Measurements from ENCODE around the gene COX14. TPM values are rescaled to one million over a fixed set of nuclear protein-coding genes. Genes with fewer than 3 reads are reported as not detected.

The COX14 gene
- total RNA-seq, 1 experiment from 2014 or later = 41.0 TPM

DNA sequence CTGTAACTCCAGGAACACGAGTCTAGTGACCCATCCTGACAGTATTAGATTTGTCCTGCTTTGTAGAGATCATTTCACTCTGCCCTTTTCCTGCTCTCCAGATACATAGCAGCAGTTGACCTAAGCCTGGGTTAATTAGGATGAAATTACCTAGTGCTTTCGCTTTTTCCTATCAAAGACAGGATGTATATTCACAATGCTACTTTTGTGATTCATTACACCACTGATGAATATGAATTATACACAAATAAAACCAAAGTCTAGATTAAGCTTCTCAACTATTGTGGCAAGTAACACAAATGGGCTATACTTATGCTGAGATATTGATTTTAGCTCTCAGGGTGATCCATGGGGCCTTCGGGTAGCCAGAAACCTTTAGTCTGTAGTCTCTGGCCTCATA lies 37.3 kb downstream of the COX14 start (continued):
- TF ChIP-seq POLR2A (IDR thresholded peaks at IDR 0.05; ENCODE audit: borderline replicate concordance, extremely low read depth, insufficient read depth, insufficient read length) = no peak
- TF ChIP-seq EGR1 (IDR thresholded peaks at IDR 0.05; ENCODE audit: low read depth) = no peak
- TF ChIP-seq ZFX (IDR thresholded peaks at IDR 0.05) = no peak
- no peak for TF ChIP-seq SRF (IDR thresholded peaks at IDR 0.05; ENCODE audit: low read depth)
- TF ChIP-seq CBX3 (IDR thresholded peaks at IDR 0.05; ENCODE audit: low read depth) = no peak
- TF ChIP-seq, protein P1, sequence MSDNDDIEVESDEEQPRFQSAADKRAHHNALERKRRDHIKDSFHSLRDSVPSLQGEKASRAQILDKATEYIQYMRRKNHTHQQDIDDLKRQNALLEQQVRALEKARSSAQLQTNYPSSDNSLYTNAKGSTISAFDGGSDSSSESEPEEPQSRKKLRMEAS (IDR thresholded peaks at IDR 0.05) = no peak

DNA sequence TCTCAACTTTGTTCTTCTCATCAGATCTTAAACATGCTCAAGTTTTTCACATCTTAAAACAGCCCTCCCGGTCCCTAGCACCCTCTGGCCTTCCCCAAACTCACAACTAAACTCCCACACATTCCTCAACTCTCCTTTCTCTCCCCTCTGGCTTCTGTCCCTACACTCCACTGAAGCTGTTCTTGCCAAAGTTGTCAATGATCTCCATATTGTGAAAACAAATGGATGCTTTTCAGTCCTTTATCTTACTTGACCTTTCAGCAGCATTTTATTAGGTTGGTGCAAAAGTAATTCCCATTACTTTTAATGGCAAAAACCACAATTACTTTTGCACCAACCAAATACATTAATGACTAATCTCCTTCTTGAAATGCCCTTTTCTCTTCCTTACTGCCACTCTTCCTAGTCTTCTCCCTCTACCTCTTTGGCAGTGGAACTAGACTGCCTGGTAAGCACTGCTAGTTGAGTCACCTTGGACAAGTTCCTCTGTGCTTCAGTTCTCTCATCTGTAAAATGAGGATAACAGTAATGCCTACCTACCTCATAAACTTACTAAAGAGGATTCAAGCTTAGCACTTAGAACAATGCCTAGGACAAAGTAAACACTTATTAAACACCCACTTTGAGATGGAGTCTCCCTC lies 39.1 kb downstream of the COX14 start:
- POLR2A ChIA-PET = interaction anchor here (0.6 kb wide), 1 partner anchor 58 kb away, joined by 3 read pairs; no protein-coding TSS in a partner anchor
- H2AFZ ChIP-seq (ENCODE audit: low read depth, low read length, poor library complexity, severe bottlenecking) = no peak overlapping the region
- DNase-seq (ENCODE audit: low read depth, low spot score) (no peak), ATAC-seq (no peak)
- peaks cover 13% of the 10 kb centered on the region; the same call in 1 of the 2 replicates for H3K79me2 ChIP-seq (ENCODE audit: insufficient read depth, low read length)
- no peak overlapping the region for H3K4me3 ChIP-seq (replicated peaks in 1 of 2; ENCODE audit: low read depth in 1 of 2, low read length in 2 of 2)
- RAD21 ChIA-PET (ENCODE audit: low non-redundant PET in 1 of 2, low total read pairs in 2 of 2, uncharacterized antibody in 2 of 2, unreplicated experiment in 2 of 2) = no interaction called here
- H3K27me3 ChIP-seq (ENCODE audit: insufficient read depth, low read length) = no peaks in the 10 kb centered on the region
- no peaks in the 10 kb centered on the region for H3K9me2 ChIP-seq (ENCODE audit: insufficient read depth)
- no peaks in the 10 kb centered on the region for H3K9me3 ChIP-seq (ENCODE audit: control insufficient read depth in 1 of 2, insufficient read depth in 1 of 2, low read depth in 1 of 2, low read length in 2 of 2)
- H4K20me1 ChIP-seq (ENCODE audit: insufficient read depth) = no peaks in the 10 kb centered on the region
- H3K4me2 ChIP-seq (ENCODE audit: low read length) = no peak overlapping the region
- H3K27ac ChIP-seq (ENCODE audit: low read depth, low read length) = no peak overlapping the region
- no peaks in the 10 kb centered on the region for H3K36me3 ChIP-seq (ENCODE audit: control insufficient read depth in 1 of 2, insufficient read depth in 2 of 2, low read length in 2 of 2)
- no peak overlapping the region for H3K9ac ChIP-seq (ENCODE audit: low read length)
- TSS peak; percentile 48 for BruUV-seq (replicated peaks)
- TF ChIP-seq EGR1 (IDR thresholded peaks at IDR 0.05; ENCODE audit: low read depth) = no peak
- no peak for TF ChIP-seq ZNF274 (IDR thresholded peaks at IDR 0.05; ENCODE audit: low read depth, low read length)
- TF ChIP-seq, protein P2, sequence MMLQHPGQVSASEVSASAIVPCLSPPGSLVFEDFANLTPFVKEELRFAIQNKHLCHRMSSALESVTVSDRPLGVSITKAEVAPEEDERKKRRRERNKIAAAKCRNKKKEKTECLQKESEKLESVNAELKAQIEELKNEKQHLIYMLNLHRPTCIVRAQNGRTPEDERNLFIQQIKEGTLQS (IDR thresholded peaks at IDR 0.05) = no peak
- no peak for TF ChIP-seq POLR2AphosphoS5 (IDR thresholded peaks at IDR 0.05; ENCODE audit: low read depth, low read length)
- TF ChIP-seq ZFX (IDR thresholded peaks at IDR 0.05) = no peak
- TF ChIP-seq SIN3A (IDR thresholded peaks at IDR 0.05; ENCODE audit: low read depth) = no peak
- TF ChIP-seq, protein P3, sequence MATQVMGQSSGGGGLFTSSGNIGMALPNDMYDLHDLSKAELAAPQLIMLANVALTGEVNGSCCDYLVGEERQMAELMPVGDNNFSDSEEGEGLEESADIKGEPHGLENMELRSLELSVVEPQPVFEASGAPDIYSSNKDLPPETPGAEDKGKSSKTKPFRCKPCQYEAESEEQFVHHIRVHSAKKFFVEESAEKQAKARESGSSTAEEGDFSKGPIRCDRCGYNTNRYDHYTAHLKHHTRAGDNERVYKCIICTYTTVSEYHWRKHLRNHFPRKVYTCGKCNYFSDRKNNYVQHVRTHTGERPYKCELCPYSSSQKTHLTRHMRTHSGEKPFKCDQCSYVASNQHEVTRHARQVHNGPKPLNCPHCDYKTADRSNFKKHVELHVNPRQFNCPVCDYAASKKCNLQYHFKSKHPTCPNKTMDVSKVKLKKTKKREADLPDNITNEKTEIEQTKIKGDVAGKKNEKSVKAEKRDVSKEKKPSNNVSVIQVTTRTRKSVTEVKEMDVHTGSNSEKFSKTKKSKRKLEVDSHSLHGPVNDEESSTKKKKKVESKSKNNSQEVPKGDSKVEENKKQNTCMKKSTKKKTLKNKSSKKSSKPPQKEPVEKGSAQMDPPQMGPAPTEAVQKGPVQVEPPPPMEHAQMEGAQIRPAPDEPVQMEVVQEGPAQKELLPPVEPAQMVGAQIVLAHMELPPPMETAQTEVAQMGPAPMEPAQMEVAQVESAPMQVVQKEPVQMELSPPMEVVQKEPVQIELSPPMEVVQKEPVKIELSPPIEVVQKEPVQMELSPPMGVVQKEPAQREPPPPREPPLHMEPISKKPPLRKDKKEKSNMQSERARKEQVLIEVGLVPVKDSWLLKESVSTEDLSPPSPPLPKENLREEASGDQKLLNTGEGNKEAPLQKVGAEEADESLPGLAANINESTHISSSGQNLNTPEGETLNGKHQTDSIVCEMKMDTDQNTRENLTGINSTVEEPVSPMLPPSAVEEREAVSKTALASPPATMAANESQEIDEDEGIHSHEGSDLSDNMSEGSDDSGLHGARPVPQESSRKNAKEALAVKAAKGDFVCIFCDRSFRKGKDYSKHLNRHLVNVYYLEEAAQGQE (IDR thresholded peaks at IDR 0.05; ENCODE audit: low read depth) = no peak
- no peak for TF ChIP-seq EZH2phosphoT487 (IDR thresholded peaks at IDR 0.05; ENCODE audit: borderline replicate concordance)
- TF ChIP-seq EZH2 (IDR thresholded peaks at IDR 0.05) = no peak
- TF ChIP-seq JUND (IDR thresholded peaks at IDR 0.05) = no peak
- TF ChIP-seq, protein P1 (IDR thresholded peaks at IDR 0.05) = no peak
- TF ChIP-seq POLR2A (IDR thresholded peaks at IDR 0.05; ENCODE audit: borderline replicate concordance, extremely low read depth, insufficient read depth, insufficient read length) = no peak
- TF ChIP-seq FOSL1 (IDR thresholded peaks at IDR 0.05; ENCODE audit: low read depth) = no peak
- TF ChIP-seq, protein P4, sequence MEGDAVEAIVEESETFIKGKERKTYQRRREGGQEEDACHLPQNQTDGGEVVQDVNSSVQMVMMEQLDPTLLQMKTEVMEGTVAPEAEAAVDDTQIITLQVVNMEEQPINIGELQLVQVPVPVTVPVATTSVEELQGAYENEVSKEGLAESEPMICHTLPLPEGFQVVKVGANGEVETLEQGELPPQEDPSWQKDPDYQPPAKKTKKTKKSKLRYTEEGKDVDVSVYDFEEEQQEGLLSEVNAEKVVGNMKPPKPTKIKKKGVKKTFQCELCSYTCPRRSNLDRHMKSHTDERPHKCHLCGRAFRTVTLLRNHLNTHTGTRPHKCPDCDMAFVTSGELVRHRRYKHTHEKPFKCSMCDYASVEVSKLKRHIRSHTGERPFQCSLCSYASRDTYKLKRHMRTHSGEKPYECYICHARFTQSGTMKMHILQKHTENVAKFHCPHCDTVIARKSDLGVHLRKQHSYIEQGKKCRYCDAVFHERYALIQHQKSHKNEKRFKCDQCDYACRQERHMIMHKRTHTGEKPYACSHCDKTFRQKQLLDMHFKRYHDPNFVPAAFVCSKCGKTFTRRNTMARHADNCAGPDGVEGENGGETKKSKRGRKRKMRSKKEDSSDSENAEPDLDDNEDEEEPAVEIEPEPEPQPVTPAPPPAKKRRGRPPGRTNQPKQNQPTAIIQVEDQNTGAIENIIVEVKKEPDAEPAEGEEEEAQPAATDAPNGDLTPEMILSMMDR (IDR thresholded peaks at IDR 0.05 in 2 of 3, conservative IDR thresholded peaks at IDR 0.05 in 1 of 3; ENCODE audit: borderline replicate concordance in 1 of 3, insufficient read depth in 1 of 3, low read depth in 2 of 3, low read length in 2 of 3) = no peak
- TF ChIP-seq SP1 (IDR thresholded peaks at IDR 0.05; ENCODE audit: low read depth) = no peak
- CTCF ChIA-PET = no interaction called here
- intact Hi-C loops (cut with micrococcal nuclease) = no loop called here
- no peaks in the 10 kb centered on the region for H3K4me1 ChIP-seq (ENCODE audit: control insufficient read depth in 1 of 2, insufficient read depth in 2 of 2, low read length in 2 of 2)

Measured in HCT116 (cell line).